COLO668 (cell line): Measurements from ENCODE around the gene ZNF337.
"Not testable (repeated sequence)": the region's sequence is repeated elsewhere in the genome, so short reads cannot be mapped to it uniquely, and the experiment has no call there.

Experiments
- DNase-seq: peaks from one replicate; lab custom pipeline; 2025; ENCODE audit not compliant: unreplicated experiment; lab: John Stamatoyannopoulos, UW

ZNF337 gene

DNA sequence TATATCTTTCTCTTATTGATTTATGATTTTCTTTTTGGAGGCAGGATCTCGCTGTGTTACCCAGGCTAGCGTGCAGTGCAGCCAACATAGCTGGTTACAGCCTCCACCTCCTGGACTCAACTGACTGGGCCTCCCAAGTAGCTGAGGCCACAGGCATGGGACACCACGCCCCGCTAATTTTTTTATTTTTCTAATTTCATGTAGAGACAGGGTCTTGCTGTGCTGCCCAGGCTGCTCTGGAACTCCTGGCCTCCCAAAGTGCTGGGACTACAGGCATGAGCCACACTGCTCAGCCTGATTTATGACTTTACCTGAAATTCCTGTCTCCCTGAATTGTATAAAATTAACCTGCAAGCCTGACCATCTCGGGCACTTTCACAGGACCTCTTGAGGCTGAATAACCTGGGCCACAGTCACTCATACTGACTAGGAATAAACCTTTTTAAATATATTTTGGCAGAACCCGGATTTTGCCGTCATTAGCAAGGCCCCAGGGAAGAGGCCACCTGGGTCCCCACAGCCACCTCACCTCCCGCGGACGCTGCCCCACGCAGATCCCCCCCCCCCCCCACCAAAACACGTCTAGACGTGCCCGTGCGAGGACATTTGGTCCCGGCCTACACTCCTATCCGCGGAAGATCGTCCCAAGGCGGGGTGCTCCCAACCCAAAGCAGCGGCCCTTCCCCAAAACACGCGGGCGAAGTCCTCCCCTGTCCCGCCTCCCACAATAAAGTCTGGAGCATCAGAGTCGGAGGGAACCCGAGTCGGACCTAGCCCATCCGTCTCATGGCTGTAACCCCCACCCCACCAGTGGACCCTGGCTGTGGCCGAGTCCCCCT, 902 bp downstream of the ZNF337 start:
- peak; percentile 41 for DNase-seq

DNA sequence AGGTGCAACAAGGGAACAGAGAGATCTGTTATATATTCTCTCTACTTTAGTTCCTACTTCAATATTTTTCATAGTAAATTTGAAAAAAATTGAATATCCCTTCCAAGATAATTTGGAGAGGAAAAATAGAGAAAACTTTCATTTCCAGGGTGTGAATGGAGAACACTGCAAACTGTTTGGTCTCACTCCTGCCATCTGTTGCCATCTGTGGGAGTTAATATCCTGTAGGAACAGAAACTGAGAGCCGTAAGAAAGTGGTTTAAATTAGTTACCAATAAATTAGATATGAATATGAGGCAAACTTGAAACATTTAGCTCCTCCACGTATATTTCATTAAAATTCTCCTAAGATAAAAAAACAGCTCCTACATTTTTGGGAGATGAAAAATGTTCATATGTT, 4.2 kb downstream of the ZNF337 start:
- no peak for DNase-seq

DNA sequence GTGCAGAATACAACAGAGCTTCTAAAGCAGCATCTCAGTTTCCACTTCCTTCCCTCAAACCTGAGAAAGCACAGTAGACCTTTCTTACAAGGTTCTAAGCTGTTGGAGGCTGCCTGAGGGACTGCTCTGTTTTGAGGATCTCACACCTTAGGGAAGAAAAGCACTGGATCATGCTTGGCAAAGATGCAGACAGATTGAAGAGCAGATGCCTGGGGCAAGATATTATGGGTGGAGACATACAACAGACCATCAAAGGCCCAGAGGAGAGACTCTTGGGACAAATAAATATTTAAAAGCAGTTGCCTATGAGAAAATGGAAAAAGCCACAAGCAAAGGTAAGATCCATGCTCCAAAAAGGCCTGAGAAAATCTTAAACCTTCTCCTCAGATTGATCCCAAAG, 6.2 kb downstream of the ZNF337 start:
- no peak for DNase-seq

GRCh38 chr20:25686081-25687067, 10.3 kb downstream of the ZNF337 start:
- DNase-seq: no peak

GRCh38 chr20:25685276-25686080, 11.2 kb downstream of the ZNF337 start:
- DNase-seq: no peak

GRCh38 chr20:25683826-25684225, 12.8 kb downstream of the ZNF337 start:
- not testable (repeated sequence) for DNase-seq

DNA sequence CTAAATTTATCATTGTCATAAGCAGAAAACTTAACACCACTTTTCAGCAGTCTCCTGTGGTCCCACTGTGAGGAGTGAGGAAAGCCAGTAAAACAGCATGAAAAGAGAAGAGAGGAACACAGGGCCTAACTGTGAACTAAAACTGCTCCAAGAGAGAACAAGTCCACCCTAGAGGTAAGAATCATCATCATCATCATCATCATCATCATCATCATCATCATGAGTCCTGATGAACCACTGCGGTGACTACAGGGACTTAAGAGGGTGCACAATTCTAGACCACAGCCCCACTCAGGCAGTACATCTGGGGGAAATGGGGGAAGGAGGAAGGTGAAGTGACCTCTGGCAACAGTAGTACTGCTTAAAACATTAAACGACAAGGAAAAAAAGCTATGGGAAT, 13.6 kb downstream of the ZNF337 start:
- DNase-seq: no peak

DNA sequence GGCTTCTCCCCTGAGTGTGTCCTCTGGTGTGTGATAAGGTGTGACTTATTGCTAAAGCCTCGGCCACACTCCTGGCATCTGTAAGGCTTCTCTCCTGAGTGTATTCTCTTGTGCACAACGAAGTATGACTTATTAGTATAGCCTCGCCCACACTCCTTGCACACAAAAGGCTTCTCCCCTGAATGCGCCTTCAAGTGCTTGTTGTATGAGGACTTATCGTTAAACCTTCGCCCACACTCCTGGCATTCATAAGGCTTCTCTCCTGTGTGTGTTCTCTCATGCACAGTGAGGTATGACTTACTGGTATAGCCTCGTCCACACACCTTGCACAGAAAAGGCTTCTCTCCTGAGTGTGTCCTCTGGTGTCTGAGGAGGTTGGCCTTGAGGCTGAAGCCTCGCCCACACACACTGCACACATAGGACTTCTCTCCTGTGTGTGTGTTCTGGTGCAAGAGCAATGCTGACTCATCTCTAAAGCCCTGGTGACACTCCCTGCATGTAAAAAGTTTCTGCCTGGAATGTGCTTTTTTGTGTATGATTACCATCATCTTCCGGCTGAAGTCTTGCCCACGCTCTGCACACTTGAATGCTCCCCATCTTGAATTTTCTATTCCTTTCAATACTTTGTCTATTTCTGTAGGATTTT, 20.4 kb downstream of the ZNF337 start:
- no peak for DNase-seq

DNA sequence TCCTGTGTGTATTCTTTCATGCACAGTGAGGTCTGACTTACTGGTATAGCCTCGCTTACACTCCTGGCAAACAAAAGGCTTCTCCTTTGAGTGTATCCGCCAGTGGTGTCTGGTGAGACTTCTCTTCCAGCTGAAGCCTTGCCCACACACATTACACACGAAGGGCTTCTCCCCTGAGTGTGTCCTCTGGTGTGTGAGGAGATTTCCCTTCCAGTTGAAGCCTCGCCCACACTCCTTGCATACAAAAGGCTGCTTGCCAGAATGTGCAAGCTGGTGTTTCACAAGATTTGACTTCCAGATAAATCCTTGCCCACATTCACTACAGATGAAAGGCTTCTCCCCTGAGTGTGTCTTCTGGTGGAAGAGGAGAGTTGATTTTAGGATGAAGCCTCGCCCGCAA, 21.5 kb downstream of the ZNF337 start:
- no peak for DNase-seq

DNA sequence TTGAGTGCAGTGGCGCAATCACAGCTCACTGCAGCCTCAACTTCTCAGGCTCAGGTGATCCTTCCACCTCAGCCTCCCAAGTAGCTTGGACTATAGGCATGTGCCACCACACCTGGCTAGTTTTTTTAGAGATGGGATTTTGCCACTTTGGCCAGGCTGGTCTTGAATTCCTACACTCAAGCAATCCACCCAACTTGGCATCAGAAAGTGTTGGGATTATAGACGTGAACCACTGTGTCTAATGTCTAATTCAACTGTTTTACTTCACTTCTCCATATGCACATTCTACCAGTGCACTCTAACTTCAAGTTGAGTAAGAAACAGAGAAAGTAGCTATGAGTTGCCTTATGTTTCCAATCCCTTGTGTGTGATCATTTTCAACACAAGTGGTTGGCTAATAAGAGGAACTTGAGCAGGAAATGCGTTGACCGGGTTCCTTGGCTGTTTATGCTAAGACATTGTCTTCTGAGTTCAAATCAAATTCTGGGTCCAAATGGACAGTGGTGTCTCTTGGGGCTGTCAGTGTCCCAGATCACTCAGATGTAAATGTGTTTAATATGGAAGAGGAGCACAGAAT, 23.9 kb downstream of the ZNF337 start:
- no peak for DNase-seq

DNA sequence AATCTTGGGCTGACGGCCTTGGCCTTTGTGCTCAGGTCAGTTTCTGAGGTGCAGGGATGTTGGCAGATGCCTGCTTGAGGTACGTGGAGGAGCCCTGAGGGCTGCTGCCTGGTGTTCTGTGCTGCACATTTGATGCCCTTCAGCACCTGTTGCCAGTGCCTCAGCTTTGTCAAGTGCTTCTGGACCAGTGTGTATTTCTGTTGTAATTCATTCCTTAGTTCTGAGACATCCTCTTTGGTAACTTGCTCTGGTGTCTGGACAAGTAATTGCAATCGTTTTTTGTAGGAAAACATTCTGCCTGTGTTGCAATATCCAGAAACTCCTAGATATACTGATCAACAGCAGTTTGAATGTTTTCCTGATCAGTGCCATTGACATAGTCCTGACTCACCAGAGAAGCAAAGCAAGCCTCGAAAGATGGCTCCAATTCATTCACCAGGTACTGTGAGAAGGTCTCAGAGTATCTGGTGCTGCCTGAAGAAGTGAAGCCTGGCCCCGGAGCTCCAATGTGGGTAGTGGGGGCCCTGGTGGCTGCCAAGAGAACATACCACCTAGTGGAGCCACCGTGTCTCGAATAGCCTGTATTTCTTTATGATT, 26.7 kb downstream of the ZNF337 start:
- no peak for DNase-seq

DNA sequence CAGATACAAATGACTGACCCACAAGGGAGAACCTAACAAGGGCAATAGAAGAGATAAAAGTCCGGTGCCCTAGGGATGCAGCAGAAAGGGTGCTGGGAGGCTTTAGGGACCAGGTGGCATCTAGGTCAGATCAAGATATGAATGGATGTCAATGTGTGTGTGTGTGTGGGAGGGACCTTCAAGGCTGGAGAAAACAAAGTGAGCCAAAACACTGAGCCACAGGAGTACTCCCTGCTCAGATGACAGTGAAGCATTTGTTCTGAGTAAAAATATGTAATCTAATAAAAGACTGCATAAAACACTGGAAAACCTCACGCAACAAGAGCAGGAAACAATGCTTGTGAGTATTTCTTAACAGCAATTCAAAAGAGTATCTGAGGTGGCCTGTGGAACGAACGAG, 28.2 kb downstream of the ZNF337 start:
- DNase-seq: no peak

- DNase-seq: no peak
These were observed 36.7 kb downstream of the ZNF337 start for GRCh38 chr20:25659999-25660398.

DNA sequence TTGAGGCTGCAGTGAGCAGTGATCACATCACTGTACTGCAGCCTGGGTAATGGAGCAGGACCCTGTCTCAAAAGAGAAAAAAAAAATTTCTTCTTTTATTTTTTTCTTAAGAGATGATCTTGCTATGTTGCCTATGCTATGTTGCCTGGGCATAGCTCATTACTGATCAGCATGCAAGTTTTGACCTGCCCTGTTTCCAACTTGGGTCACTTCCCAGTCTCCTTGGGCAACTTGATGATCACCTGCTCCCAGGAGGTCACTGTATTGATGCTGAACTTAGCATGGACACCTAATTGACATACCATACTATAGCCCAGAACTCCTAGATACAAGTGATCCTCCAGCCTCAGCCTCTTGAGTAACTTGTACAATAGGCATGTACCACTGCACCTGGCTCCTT, 42.2 kb downstream of the ZNF337 start:
- no peak for DNase-seq

DNA sequence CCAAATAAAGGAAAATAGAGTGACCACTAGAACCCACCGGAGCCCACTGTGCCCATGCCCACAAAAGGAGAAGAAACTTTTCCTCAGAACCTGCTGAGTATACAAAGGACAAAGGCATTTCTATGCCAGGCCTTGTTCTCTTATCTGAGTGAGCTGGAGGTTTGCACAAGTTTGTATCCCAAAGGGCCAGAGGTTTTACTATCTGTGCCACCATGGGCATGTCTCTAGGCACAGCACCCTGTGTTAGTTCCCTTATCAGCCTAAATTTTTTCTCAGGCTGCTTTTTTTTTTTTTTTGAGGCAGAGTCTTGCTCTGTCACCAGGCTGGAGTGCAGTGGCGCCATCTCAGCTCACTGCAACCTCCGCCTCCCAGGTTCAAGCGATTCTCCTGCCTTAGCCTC, 43.8 kb downstream of the ZNF337 start:
- DNase-seq: not testable (repeated sequence)

- no peak for DNase-seq
These were observed 51.8 kb downstream of the ZNF337 start for GRCh38 chr20:25644814-25645213.

DNA sequence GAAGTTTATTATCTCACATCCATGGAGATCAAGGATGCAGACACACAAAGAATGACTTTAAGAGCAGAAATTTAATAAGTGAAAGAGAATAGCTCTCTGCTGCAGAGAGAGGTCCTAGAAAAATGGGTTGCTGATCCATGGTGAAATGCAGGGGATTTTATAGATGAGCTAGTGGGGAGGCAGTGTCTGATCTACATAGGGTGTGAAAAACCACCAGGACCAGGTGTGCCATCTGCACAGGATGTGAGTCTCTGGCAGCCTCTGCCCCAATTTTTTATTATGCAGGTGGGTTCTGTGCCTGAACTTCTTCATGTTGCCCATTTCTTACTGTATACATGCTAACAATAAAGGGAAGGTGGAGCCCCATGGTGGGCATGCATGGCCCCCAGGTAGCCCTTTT, 52.9 kb downstream of the ZNF337 start:
- no peak for DNase-seq

DNA sequence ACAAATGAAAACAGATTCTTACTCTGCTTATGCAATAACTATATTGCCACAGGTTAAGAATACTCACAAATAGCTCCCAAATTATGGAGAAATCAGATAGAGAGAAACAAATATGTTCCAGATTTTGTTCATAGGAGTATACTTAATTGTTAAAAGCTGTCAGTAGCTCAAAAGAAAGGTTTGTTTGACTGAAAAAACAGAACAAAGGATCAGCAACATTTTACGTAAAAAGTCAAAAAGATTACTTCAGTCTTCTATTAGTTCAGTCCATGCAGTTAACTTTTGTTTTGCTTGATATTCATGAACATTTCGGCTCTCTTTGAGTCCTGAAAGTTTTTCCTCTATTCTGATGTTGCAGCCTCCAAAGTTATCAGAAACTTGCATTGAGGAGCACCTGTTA, 59.4 kb downstream of the ZNF337 start:
- no peak for DNase-seq

DNA sequence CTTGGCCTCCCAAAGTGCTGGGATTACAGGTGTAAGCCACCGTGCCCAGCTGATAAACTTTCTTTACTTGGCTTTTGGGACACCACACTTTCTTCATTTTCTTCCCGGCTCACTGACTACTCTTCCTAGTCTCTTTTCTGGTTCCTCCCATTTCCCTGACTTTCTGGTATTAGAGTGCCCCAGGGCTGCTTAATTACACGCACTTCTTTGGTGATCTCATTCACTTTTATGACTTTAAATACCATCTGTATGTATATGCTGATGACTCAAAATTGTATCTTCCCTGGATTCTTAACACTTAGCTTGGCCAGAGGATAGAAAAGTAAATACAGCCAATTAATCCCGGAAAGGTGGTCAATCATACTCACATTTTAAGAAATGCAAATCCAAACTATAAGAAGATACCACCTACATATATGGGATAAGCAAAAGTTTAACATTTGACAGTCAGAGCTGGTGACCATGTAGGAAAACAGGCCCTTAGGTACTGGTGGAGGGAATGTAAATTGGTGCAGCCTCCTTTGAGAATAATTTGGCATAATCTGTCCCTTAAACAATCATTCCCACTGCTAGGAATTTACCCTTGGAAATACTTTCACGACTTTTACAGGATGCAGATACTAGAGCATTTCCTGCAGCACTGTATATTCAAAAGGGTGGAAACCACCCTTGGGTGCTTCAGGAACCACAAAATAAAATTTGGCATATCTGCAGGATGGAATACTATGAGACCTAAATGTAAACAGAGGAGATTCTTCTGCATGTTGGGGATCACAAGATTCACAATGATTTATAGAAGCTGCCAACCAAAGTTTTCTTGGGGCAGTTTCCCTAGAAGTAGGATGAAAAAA, 63.5 kb downstream of the ZNF337 start:
- no peak for DNase-seq
